Breast epithelium (tissue), 3 donors: ENCODE results near the gene AJM1.

Source experiments
- POLR2A ChIP-seq: fragments of 450-650 bp; IDR thresholded peaks from one replicate; pipeline ENCODE4 v1.6.1; 2016; ENCODE audit warnings: antibody characterized with exemption, mild to moderate bottlenecking, moderate library complexity
- TF ChIP-seq, protein P1 (sequence below), 3 donors: fragments of 450-650 bp; IDR thresholded peaks; one replicate each; pipeline ENCODE4 v1.5.1; 2016 to 2017; ENCODE audit warnings: antibody characterized with exemption in 3 of 3, mild to moderate bottlenecking in 3 of 3, moderate library complexity in 3 of 3

DNA sequence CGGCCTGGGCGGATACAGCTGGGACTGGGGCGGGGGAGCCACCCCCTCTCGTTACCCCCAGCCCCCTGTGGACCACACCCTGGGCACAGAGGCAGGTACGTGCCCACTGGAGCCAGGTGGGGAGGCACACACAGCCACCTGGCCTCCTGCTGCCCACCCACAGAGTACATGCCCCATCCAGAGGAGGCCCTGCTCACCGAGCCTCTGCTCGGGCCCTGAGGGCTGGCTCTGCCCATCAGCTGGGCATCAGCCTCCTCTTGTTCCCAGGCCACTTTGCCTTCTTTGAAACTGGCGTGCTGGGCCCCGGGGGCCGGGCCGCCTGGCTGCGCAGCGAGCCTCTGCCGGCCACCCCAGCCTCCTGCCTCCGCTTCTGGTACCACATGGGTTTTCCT lies 16.2 kb downstream of the AJM1 start:
- TF ChIP-seq, protein P1, sequence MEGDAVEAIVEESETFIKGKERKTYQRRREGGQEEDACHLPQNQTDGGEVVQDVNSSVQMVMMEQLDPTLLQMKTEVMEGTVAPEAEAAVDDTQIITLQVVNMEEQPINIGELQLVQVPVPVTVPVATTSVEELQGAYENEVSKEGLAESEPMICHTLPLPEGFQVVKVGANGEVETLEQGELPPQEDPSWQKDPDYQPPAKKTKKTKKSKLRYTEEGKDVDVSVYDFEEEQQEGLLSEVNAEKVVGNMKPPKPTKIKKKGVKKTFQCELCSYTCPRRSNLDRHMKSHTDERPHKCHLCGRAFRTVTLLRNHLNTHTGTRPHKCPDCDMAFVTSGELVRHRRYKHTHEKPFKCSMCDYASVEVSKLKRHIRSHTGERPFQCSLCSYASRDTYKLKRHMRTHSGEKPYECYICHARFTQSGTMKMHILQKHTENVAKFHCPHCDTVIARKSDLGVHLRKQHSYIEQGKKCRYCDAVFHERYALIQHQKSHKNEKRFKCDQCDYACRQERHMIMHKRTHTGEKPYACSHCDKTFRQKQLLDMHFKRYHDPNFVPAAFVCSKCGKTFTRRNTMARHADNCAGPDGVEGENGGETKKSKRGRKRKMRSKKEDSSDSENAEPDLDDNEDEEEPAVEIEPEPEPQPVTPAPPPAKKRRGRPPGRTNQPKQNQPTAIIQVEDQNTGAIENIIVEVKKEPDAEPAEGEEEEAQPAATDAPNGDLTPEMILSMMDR (IDR thresholded peaks at IDR 0.05) = no peak
- TF ChIP-seq POLR2A = no peak
